PFSK-1 (cell line): ENCODE data around the gene ASIC3.

Experiments
- FOXP2 ChIP-seq: optimal IDR thresholded peaks from 2 replicates; pipeline ENCODE3; 2011; ENCODE audit warnings: borderline replicate concordance, control low read depth, inconsistent platforms; ENCODE audit not compliant: insufficient read depth; ENCODE audit errors: extremely low read length, extremely low read depth
- POLR2AphosphoS5 ChIP-seq: IDR thresholded peaks from 2 replicates; pipeline ENCODE4 v1.6.1; 2012; ENCODE audit warnings: low read depth, mild to moderate bottlenecking, control low read depth, low read length, moderate library complexity
- REST ChIP-seq, 2 experiments: IDR thresholded peaks; 2 replicates each; pipeline versions ENCODE4 v1.6.1 to v1.8.0; 2011 to 2012; ENCODE audit warnings: low read depth in 2 of 2, low read length in 2 of 2, control low read depth in 1 of 2, inconsistent platforms in 1 of 2, mild to moderate bottlenecking in 1 of 2, moderate library complexity in 1 of 2; ENCODE audit not compliant: insufficient read depth in 1 of 2
- SIN3A ChIP-seq: IDR thresholded peaks from 2 replicates; pipeline ENCODE4 v1.6.1; 2012; ENCODE audit warnings: mild to moderate bottlenecking, low read length, moderate library complexity, borderline replicate concordance; ENCODE audit not compliant: insufficient read depth
- TAF1 ChIP-seq: IDR thresholded peaks from 2 replicates; pipeline ENCODE4 v1.6.1; 2012; ENCODE audit warnings: low read length, control low read depth, borderline replicate concordance; ENCODE audit not compliant: insufficient read depth

GRCh38 chr7:151010037-151010306 is 38.4 kb upstream of the ASIC3 start:
- no peak for TF ChIP-seq POLR2AphosphoS5
- no peak for TF ChIP-seq REST (IDR thresholded peaks at IDR 0.05; ENCODE audit: insufficient read depth in 1 of 2, low read depth in 2 of 2, low read length in 2 of 2)
- TF ChIP-seq TAF1, result no peak
- no peak for TF ChIP-seq FOXP2
- TF ChIP-seq SIN3A, result no peak
